Activated T-helper 2 cell treated with anti-CD3 and anti-CD28 coated beads, Interferon-gamma antibody, Interleukin-2, Interleukin-4, amounts not matched to agents 10 μg/mL and 5 μg/mL and 100 μg/mL, durations not matched to agents 14 hours and 24 hours and 36 hours (primary cell): ENCODE measurements around the gene NDUFB5. TPM values are rescaled to one million over a fixed set of nuclear protein-coding genes. Genes with fewer than 3 reads are reported as not detected.

Experiments used
- DNase-seq: peaks from one replicate; pipeline ENCODE4 v3.0.0; 2021; ENCODE audit warnings: low spot score
- H3K27ac Mint-ChIP-seq: one replicate; pipeline ENCODE4 v1.8.0; 2021; ENCODE audit warnings: mixed read lengths
- H3K27me3 Mint-ChIP-seq: one replicate; pipeline ENCODE4 v1.8.0; 2021; ENCODE audit warnings: low read depth, mixed read lengths
- H3K36me3 Mint-ChIP-seq: one replicate; pipeline ENCODE4 v1.8.0; 2021; ENCODE audit warnings: low read depth, mixed read lengths
- H3K4me1 Mint-ChIP-seq: one replicate; pipeline ENCODE4 v1.8.0; 2021; ENCODE audit warnings: low read depth, mixed read lengths
- H3K4me3 Mint-ChIP-seq: one replicate; pipeline ENCODE4 v1.8.0; 2021; ENCODE audit warnings: low read depth, mild to moderate bottlenecking, moderate library complexity, mixed read lengths
- H3K9me3 Mint-ChIP-seq: one replicate; pipeline ENCODE4 v1.8.0; 2021; ENCODE audit warnings: mixed read lengths
- intact Hi-C: fragments of 100-400 bp; cut with micrococcal nuclease; formaldehyde crosslinking; loops from one replicate; pipeline ENCODE4 v1.15.1; 2023
- total RNA-seq: library from RNA; stranded (reverse); gene quantifications from 2 replicates; pipeline ENCODE4 v1.2.3, GENCODE V29; 2022

Gene NDUFB5
- total RNA-seq, 1 donor from 2014 or later: 91.6 TPM

DNA sequence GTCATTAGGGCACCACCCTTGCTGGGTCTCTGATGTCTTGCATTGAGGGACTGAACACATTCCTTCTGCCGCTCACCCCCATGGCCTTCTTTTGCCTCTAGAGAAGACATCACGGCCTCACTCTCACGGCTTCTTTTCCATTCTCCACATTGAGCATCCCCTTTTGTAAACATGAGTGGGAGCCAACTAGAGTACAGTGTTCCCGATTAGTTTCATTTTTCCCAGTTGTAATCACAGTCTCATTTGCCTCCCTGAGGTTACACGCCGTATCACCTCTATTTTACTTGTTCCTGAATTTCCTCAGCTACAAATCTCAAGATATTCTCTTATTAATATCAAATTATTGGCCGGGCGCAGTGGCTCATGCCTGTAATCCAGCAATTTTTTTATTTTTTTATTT, 65.7 kb downstream of the NDUFB5 start:
- H3K27me3 Mint-ChIP-seq: no peaks in the 10 kb centered on the region
- intact Hi-C loops: no loop called here
- no peak for DNase-seq

GRCh38 chr3:179671309-179671708, 66.7 kb downstream of the NDUFB5 start:
- intact Hi-C loops: no loop called here
- no peak for DNase-seq
- H3K4me3 Mint-ChIP-seq: no peak overlapping the region
- no peak overlapping the region for H3K27ac Mint-ChIP-seq
- H3K36me3 Mint-ChIP-seq: no peaks in the 10 kb centered on the region
- H3K9me3 Mint-ChIP-seq: no peaks in the 10 kb centered on the region
- no peaks in the 10 kb centered on the region for H3K27me3 Mint-ChIP-seq
- peaks cover 1% of the 10 kb centered on the region for H3K4me1 Mint-ChIP-seq

More for the DNA sequence above, 65.7 kb downstream of the NDUFB5 start:
- H3K4me1 Mint-ChIP-seq: peaks cover 1% of the 10 kb centered on the region
- no peak overlapping the region for H3K4me3 Mint-ChIP-seq
- no peak overlapping the region for H3K27ac Mint-ChIP-seq
- H3K9me3 Mint-ChIP-seq: no peaks in the 10 kb centered on the region
- no peaks in the 10 kb centered on the region for H3K36me3 Mint-ChIP-seq

DNA sequence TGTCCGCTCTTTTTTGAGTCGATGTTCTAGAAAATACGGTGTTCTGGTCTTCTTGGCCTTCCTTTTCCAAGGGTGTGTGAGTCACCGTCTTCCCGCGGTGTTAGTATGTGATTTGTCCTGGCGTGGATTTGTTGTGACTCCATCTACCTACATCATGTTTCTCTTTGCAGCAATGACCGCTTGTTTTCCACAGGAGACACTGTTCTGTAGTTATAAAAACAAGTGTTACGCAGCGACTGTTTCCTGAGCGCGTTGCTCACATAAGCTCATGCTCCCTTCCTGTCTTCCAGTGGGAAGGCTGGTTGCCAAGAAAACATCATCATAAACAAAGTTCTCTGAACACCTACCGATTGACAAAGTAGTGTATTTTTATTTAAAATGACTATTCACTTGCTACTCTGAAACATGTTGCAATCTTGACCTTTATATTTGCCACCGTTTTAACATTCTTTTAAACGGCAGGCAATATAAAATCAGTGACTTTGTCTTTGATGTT, 67.2 kb downstream of the NDUFB5 start:
- no peak for DNase-seq
- Mint-ChIP-seq H3K4me3 (no peak overlapping the region), H3K36me3 (no peaks in the 10 kb centered on the region), H3K9me3 (no peaks in the 10 kb centered on the region), H3K27ac (no peak overlapping the region), H3K27me3 (no peaks in the 10 kb centered on the region), H3K4me1 (peaks cover 1% of the 10 kb centered on the region)
- intact Hi-C loops: no loop called here

DNA sequence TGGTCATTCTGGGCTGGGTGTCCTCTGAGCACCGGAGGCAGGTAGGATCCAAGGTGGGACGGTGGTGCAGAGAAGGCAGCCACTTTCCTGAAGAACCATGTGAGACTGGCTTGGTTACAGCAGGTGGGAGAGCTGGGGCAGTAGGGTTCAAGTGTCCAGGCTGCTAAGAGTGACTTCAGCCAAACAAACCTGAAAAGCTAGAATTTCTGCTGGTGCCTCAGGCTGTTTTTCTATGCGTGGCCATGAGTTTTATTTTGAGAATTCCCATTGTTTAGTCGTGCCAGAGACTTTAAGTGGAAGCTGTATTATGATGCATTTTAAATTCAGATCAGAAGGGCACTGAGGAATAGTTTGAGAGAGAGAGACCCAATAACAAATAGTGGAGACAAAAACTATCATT, 68.3 kb downstream of the NDUFB5 start:
- no peak for DNase-seq
- H3K27me3 Mint-ChIP-seq: no peaks in the 10 kb centered on the region
- H3K36me3 Mint-ChIP-seq: no peaks in the 10 kb centered on the region
- intact Hi-C loops: no loop called here
- no peak overlapping the region for H3K27ac Mint-ChIP-seq
- H3K4me1 Mint-ChIP-seq: peaks cover 1% of the 10 kb centered on the region
- no peaks in the 10 kb centered on the region for H3K9me3 Mint-ChIP-seq
- no peak overlapping the region for H3K4me3 Mint-ChIP-seq

GRCh38 chr3:179673523-179673922, 68.9 kb downstream of the NDUFB5 start:
- H3K27me3 Mint-ChIP-seq: no peaks in the 10 kb centered on the region
- intact Hi-C loops: no loop called here
- DNase-seq: no peak
- H3K9me3 Mint-ChIP-seq: no peaks in the 10 kb centered on the region
- H3K4me1 Mint-ChIP-seq: peaks cover 1% of the 10 kb centered on the region
- H3K4me3 Mint-ChIP-seq: no peak overlapping the region
- no peak overlapping the region for H3K27ac Mint-ChIP-seq
- no peaks in the 10 kb centered on the region for H3K36me3 Mint-ChIP-seq

- H3K27ac Mint-ChIP-seq: no peak overlapping the region
- intact Hi-C loops: no loop called here
Observed at GRCh38 chr3:179676081-179676480, 71.5 kb downstream of the NDUFB5 start.

More at GRCh38 chr3:179676081-179676480, 71.5 kb downstream of the NDUFB5 start:
- Mint-ChIP-seq H3K4me1 (peaks cover 1% of the 10 kb centered on the region), H3K4me3 (no peak overlapping the region), H3K9me3 (no peaks in the 10 kb centered on the region), H3K27me3 (no peaks in the 10 kb centered on the region), H3K36me3 (no peaks in the 10 kb centered on the region)
- no peak for DNase-seq

Other genes starting within 250 kb of the NDUFB5 start
- 12.0 and 13.9 TPM in 2 replicates for gene GNB4, start 153.3 kb upstream of the NDUFB5 start, total RNA-seq
- gene ACTL6A, start 41.9 kb upstream of the NDUFB5 start, total RNA-seq: 114 and 121 TPM in 2 replicates
- gene MRPL47, start 156 bp upstream of the NDUFB5 start, total RNA-seq: 61.2 and 64.4 TPM in 2 replicates
- 16.4 and 17.0 TPM in 2 replicates for gene USP13, start 48.2 kb downstream of the NDUFB5 start, total RNA-seq